ENCODE measurements around the gene BMP2K. TPM values are rescaled to one million over a fixed set of nuclear protein-coding genes. Genes with fewer than 3 reads are reported as not detected.

The BMP2K gene
- 31.0 and 33.9 TPM in 2 replicates for total RNA-seq

GRCh38 chr4:78776079-78776728 lies at the start of gene BMP2K:
TSS of gene BMP2K (plus strand) at chr4:78776350. CDS start at chr4:78776544, 194 bp downstream.

GRCh38 chr4:78938868-78939666 lies 162.9 kb downstream of the BMP2K start, which contains the start of gene PAQR3:
TSS of gene PAQR3 (minus strand) at chr4:78939438. CDS start at chr4:78939224, 214 bp downstream.

Other genes with a start within 250 kb of the BMP2K start
- gene ANXA3, start 224.6 kb upstream of the BMP2K start, total RNA-seq = 248 and 266 TPM in 2 replicates
- gene PAQR3, start 163.1 kb downstream of the BMP2K start, total RNA-seq = 20.1 and 23.7 TPM in 2 replicates